IMR-90 (cell line): ENCODE measurements around the gene TARBP2. TPM values are rescaled to one million over a fixed set of nuclear protein-coding genes. Genes with fewer than 3 reads are reported as not detected.

ENCODE experiments used
- ATAC-seq: fragments of 200-7000 bp; cut with Tn5 transposase; 2 replicates; pipeline ENCODE4 v1.9.1; 2020; ENCODE audit warnings: low read depth, mild to moderate bottlenecking, moderate library complexity
- BruUV-seq: library from RNA; stranded (reverse); fragments of 400-500 nt; replicated peaks from 2 replicates; lab custom pipeline; 2021; lab: Mats Ljungman, UMichigan
- CTCF ChIA-PET: fragments of 300-600 bp; formaldehyde crosslinking; extraction: SDS; loops from one replicate; lab custom pipeline; 2021; ENCODE audit warnings: antibody characterized with exemption; lab: Yijun Ruan, JAX
- POLR2A ChIA-PET: fragments of 300-600 bp; sonication (Branson Sonifier 250); formaldehyde crosslinking; loops from one replicate; lab custom pipeline; 2022; ENCODE audit warnings: antibody characterized with exemption; ENCODE audit not compliant: unreplicated experiment; lab: Charles Lee
- DNase-seq: peaks from one replicate; pipeline ENCODE4 v3.0.0; 2013
- H2AFZ ChIP-seq: replicated peaks from 2 replicates; pipeline ENCODE3; 2013; ENCODE audit warnings: low read length, mild to moderate bottlenecking; ENCODE audit not compliant: poor library complexity
- H2AK5ac ChIP-seq: 2 replicates; pipeline ENCODE4 v1.6.1; 2013; ENCODE audit warnings: low read depth, low read length, inconsistent platforms
- H2AK9ac ChIP-seq: replicated peaks from 2 replicates; pipeline ENCODE3; 2013; ENCODE audit warnings: mild to moderate bottlenecking, low read depth, low read length, moderate library complexity; ENCODE audit not compliant: poor library complexity
- H2BK120ac ChIP-seq: 2 replicates; pipeline ENCODE4 v1.6.1; 2013; ENCODE audit warnings: low read depth, low read length, inconsistent platforms
- H2BK15ac ChIP-seq: 3 replicates; pipeline ENCODE4 v1.6.1; 2013; ENCODE audit warnings: low read depth, low read length, inconsistent platforms
- H2BK20ac ChIP-seq: 2 replicates; pipeline ENCODE4 v1.6.1; 2013; ENCODE audit warnings: low read depth, mild to moderate bottlenecking, inconsistent platforms, low read length, moderate library complexity
- H2BK5ac ChIP-seq: 2 replicates; pipeline ENCODE4 v1.6.1; 2013; ENCODE audit warnings: mild to moderate bottlenecking, low read depth, low read length, inconsistent platforms; ENCODE audit not compliant: poor library complexity, severe bottlenecking
- H3K14ac ChIP-seq: replicated peaks from 2 replicates; pipeline ENCODE4 v1.6.1; 2013; ENCODE audit warnings: low read depth, low read length, inconsistent platforms
- H3K18ac ChIP-seq: 2 replicates; pipeline ENCODE4 v1.6.1; 2013; ENCODE audit warnings: low read depth, low read length, control low read depth
- H3K23ac ChIP-seq: 2 replicates; pipeline ENCODE4 v1.6.1; 2013; ENCODE audit warnings: low read depth, low read length, inconsistent platforms
- H3K27ac ChIP-seq: 2 replicates; pipeline ENCODE4 v1.5.1; 2013; ENCODE audit warnings: mild to moderate bottlenecking, control low read depth, low read length; ENCODE audit not compliant: insufficient read depth
- H3K27me3 ChIP-seq: 2 replicates; pipeline ENCODE4 v1.6.1; 2013; ENCODE audit warnings: low read length; ENCODE audit not compliant: control insufficient read depth, insufficient read depth
- H3K36me3 ChIP-seq: 2 replicates; pipeline ENCODE4 v1.6.1; 2013; ENCODE audit warnings: low read length, mixed read lengths; ENCODE audit not compliant: control insufficient read depth, insufficient read depth
- H3K4ac ChIP-seq: 2 replicates; pipeline ENCODE4 v1.6.1; 2013; ENCODE audit warnings: low read depth, low read length, inconsistent platforms
- H3K4me1 ChIP-seq: 2 replicates; pipeline ENCODE4 v1.6.1; 2013; ENCODE audit warnings: low read length, mixed read lengths; ENCODE audit not compliant: control insufficient read depth, insufficient read depth
- H3K4me2 ChIP-seq: 2 replicates; pipeline ENCODE4 v1.6.1; 2013; ENCODE audit warnings: low read depth, mild to moderate bottlenecking, control low read depth, low read length, moderate library complexity
- H3K4me3 ChIP-seq: 2 replicates; pipeline ENCODE4 v1.5.1; 2013; ENCODE audit warnings: low read depth, mild to moderate bottlenecking, control low read depth, low read length, moderate library complexity; ENCODE audit not compliant: insufficient read depth
- H3K56ac ChIP-seq: 2 replicates; pipeline ENCODE4 v1.6.1; 2013; ENCODE audit warnings: low read length, inconsistent platforms; ENCODE audit not compliant: insufficient read depth; ENCODE audit errors: extremely low read depth
- H3K79me1 ChIP-seq, 2 experiments: 2 replicates each; pipeline ENCODE4 v1.6.1; 2013; ENCODE audit warnings: low read length in 2 of 2, inconsistent platforms in 1 of 2, low read depth in 1 of 2
- H3K9ac ChIP-seq: 2 replicates; pipeline ENCODE4 v1.6.1; 2013; ENCODE audit warnings: low read depth, low read length, control low read depth
- H3K9me1 ChIP-seq: 2 replicates; pipeline ENCODE4 v1.6.1; 2013; ENCODE audit warnings: low read length, inconsistent platforms; ENCODE audit not compliant: insufficient read depth
- H3K9me3 ChIP-seq: 2 replicates; pipeline ENCODE4 v1.6.1; 2013; ENCODE audit warnings: low read length; ENCODE audit not compliant: control insufficient read depth, insufficient read depth
- H4K20me1 ChIP-seq: 2 replicates; pipeline ENCODE4 v1.6.1; 2013; ENCODE audit warnings: low read length, inconsistent platforms; ENCODE audit not compliant: insufficient read depth
- H4K5ac ChIP-seq: 2 replicates; pipeline ENCODE4 v1.6.1; 2013; ENCODE audit warnings: mild to moderate bottlenecking, low read depth, low read length, control low read depth
- H4K8ac ChIP-seq, 2 experiments: 2 replicates each; pipeline ENCODE4 v1.6.1; 2013; ENCODE audit warnings: low read depth in 2 of 2, low read length in 2 of 2, control low read depth in 1 of 2, inconsistent platforms in 1 of 2
- H4K91ac ChIP-seq: 2 replicates; pipeline ENCODE4 v1.6.1; 2013; ENCODE audit warnings: low read depth, low read length, inconsistent platforms; ENCODE audit not compliant: insufficient read depth
- BHLHE40 ChIP-seq: fragments of 150-350 bp; IDR thresholded peaks from 2 replicates; pipeline ENCODE4 v1.6.1; 2016; ENCODE audit warnings: mild to moderate bottlenecking, low read depth, low read length
- MXI1 ChIP-seq: IDR thresholded peaks from 2 replicates; pipeline ENCODE4 v1.6.1; 2012; ENCODE audit warnings: low read depth, mild to moderate bottlenecking, low read length, moderate library complexity, borderline replicate concordance
- WGBS, 2 experiments: methylation state at CpG; one replicate each; pipeline versions ENCODE4 v1.1.5 to v1.1.7; 2013; ENCODE audit warnings: missing lambda C conversion rate in 2 of 2; ENCODE audit not compliant: insufficient read length in 1 of 2; ENCODE audit errors: extremely low coverage in 2 of 2; 5-methylcytosine and 5-hydroxymethylcytosine counted together
- dilution Hi-C: fragments of 300-500 bp; cut with HindIII; formaldehyde crosslinking; loops from one replicate; pipeline ENCODE4 v1.14.3; 2018; ENCODE audit warnings: low sequenced_read_pairs; ENCODE audit not compliant: unreplicated experiment
- in situ Hi-C: fragments of 300-500 bp; cut with MboI; formaldehyde crosslinking; loops from 3 replicates; pipeline ENCODE4 v1.14.3; 2019; ENCODE audit warnings: low sequenced_read_pairs, inconsistent platforms, mixed read lengths
- intact Hi-C: fragments of 100-400 bp; cut with micrococcal nuclease; formaldehyde crosslinking; loops from 2 replicates; pipeline ENCODE4 v1.10.0; 2022
- polyA plus RNA-seq, 3 experiments: library from polyadenylated mRNA; depleted of rRNA; stranded (reverse); fragments of >200 nt; gene quantifications; 2 replicates each; pipeline ENCODE4 v1.2.3, GENCODE V29; 2012; ENCODE audit warnings: low replicate concordance in 1 of 3
- total RNA-seq: library from RNA; depleted of rRNA; stranded (reverse); fragments of >200 nt; gene quantifications from 2 replicates; pipeline ENCODE4 v1.2.3, GENCODE V29; 2012
- TF ChIP-seq, protein P1 (sequence below): conservative IDR thresholded peaks from 2 replicates; pipeline ENCODE4 v1.5.1; 2012; ENCODE audit warnings: mild to moderate bottlenecking, low read depth, low read length, improper control_type of control experiment

The TARBP2 gene
- total and polyA plus RNA-seq, 2 of the 4 experiments (the other 2 are of a cell fraction) = 27.4 to 46.1 TPM

DNA sequence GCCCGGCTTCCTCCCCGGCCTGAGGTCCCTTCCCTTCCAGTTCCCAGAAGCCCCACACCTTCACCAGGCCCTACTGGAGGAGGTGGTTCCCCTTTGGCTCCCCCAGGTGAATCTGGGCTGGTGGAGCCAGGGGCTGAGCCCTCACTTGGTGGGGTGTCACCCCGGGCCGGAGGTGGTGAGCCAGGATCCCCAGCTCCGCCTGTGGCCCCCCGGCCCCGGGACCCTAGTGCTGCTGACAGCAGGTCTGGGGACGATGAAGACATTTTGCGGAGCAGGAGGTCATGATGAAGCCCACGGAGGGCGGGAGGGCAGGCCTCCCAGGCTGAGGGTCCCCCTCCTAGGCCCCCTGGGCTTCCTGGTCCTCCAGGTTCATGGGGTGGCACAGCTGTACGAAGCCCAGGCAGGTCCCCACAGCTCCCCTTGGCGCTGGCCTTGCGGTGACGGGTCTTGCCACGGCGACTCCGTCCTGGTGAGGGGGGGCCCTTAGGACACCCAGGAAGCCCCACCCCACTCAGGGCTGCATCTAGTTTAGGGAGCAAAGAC lies 18.4 kb upstream of the TARBP2 start:
- Histone ChIP-seq H3K14ac (no peak overlapping the region), H3K27ac (no peak overlapping the region), H3K56ac (no peak overlapping the region), H2AFZ (no peak overlapping the region), H2AK5ac (no peak overlapping the region), H3K4me2 (no peak overlapping the region), H3K36me3 (peaks cover 81% of the 10 kb centered on the region), H2BK20ac (no peak overlapping the region), H2BK120ac (no peak overlapping the region), H2BK5ac (no peak overlapping the region), H3K27me3 (no peaks in the 10 kb centered on the region), H3K9ac (no peak overlapping the region), H3K79me1 (peaks cover 33 to 90% of the 10 kb centered on the region in 2 experiments), H4K5ac (no peak overlapping the region), H3K18ac (no peak overlapping the region), H2AK9ac (no peak overlapping the region), H3K9me1 (peaks cover 17% of the 10 kb centered on the region; the same call in 1 of the 2 replicates), H4K8ac (no peak overlapping the region), H2BK15ac (no peak overlapping the region), H4K91ac (no peak overlapping the region), H3K4me3 (no peak overlapping the region), H3K23ac (no peak overlapping the region), H3K9me3 (no peaks in the 10 kb centered on the region), H3K4me1 (peaks cover 12% of the 10 kb centered on the region), H3K4ac (no peak overlapping the region), H4K20me1 (peaks cover 87% of the 10 kb centered on the region)
- no TSS peak for BruUV-seq
- dilution Hi-C loops (no loop called here), intact Hi-C loops (no loop called here), in situ Hi-C loops (no loop called here)
- ChIA-PET POLR2A (no interaction called here), CTCF (interaction anchor here (0.6 to 1.7 kb wide), 2 partner anchors 9 to 26 kb away, joined by 5 to 14 read pairs; no protein-coding TSS in a partner anchor)
- TF ChIP-seq BHLHE40 (no peak), MXI1 (no peak)
- TF ChIP-seq, protein P1, sequence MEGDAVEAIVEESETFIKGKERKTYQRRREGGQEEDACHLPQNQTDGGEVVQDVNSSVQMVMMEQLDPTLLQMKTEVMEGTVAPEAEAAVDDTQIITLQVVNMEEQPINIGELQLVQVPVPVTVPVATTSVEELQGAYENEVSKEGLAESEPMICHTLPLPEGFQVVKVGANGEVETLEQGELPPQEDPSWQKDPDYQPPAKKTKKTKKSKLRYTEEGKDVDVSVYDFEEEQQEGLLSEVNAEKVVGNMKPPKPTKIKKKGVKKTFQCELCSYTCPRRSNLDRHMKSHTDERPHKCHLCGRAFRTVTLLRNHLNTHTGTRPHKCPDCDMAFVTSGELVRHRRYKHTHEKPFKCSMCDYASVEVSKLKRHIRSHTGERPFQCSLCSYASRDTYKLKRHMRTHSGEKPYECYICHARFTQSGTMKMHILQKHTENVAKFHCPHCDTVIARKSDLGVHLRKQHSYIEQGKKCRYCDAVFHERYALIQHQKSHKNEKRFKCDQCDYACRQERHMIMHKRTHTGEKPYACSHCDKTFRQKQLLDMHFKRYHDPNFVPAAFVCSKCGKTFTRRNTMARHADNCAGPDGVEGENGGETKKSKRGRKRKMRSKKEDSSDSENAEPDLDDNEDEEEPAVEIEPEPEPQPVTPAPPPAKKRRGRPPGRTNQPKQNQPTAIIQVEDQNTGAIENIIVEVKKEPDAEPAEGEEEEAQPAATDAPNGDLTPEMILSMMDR = no peak
- ATAC-seq (no peak), DNase-seq (no peak)
- 89% methylated on average over 12 of the region's 18 CpGs; no CpG with 5 or more reads in 1 of the 2 experiments for WGBS, 2 experiments
